HTERT RPE-1 (cell line): ENCODE measurements around the gene SHOX.
"Not testable (repeated sequence)": the region's sequence is repeated elsewhere in the genome, so short reads cannot be mapped to it uniquely, and the experiment has no call there.

ENCODE experiments used
- in situ Hi-C: fragments of 300-500 bp; cut with MboI; formaldehyde crosslinking; loops from 4 replicates; pipeline ENCODE4 v1.14.3; 2020; ENCODE audit warnings: low sequenced_read_pairs

The SHOX gene

GRCh38 chrX:630612-631496 is at the start of gene SHOX:
TSS of gene SHOX (plus strand) at chrX:630791. CDS start at chrX:630898, 107 bp downstream.
- in situ Hi-C loops, result no loop called here

GRCh38 chrX:581066-581465 is 49.5 kb upstream of the SHOX start:
- in situ Hi-C loops, result no loop called here

DNA sequence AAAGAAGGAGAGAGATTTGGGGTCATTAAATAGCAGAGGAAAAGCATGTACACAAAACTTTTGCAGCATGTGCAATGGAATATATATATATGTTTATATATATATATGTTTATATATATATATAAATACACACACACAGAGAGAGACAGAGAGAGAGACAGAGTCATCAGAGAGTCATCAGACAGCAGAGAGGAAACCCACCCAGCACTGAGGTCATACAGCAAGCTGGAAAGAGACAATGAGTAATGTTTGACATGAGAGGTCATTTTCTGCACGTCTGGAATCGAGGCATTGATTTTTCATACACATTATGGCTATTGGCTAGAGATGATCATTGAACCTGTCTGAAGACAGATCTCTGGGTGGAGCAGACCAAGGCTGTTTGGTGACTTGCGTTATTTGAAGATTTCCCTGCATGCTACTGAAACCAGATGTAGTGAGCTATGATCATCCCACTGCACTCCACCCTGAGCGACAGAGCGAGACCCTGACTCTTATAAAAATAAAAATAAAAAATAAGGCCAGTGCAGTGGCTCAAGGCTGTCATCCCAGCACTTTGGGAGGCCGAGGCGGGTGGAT is 48.8 kb upstream of the SHOX start:
- in situ Hi-C loops, result no loop called here

DNA sequence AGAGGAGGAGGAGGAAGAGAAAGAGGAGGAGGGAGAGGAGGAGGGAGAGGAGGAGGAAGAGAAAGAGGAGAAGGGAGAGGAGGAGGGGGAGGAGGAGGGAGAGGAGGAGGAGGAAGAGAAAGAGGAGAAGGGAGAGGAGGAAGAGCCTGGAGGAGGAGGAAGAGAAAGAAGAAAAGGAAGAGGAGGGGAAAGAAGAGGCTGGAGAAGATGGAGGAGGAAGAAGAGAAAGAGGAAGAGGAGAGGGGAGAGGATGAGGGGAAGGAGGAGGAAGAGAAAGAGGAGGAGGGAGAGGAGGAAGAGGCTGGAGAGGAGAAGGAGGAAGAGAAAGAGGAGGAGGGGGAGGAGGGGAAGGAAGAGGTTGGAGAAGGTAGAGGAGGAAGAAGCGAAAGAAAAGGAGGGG is 46.0 kb upstream of the SHOX start:
- in situ Hi-C loops, result no loop called here

DNA sequence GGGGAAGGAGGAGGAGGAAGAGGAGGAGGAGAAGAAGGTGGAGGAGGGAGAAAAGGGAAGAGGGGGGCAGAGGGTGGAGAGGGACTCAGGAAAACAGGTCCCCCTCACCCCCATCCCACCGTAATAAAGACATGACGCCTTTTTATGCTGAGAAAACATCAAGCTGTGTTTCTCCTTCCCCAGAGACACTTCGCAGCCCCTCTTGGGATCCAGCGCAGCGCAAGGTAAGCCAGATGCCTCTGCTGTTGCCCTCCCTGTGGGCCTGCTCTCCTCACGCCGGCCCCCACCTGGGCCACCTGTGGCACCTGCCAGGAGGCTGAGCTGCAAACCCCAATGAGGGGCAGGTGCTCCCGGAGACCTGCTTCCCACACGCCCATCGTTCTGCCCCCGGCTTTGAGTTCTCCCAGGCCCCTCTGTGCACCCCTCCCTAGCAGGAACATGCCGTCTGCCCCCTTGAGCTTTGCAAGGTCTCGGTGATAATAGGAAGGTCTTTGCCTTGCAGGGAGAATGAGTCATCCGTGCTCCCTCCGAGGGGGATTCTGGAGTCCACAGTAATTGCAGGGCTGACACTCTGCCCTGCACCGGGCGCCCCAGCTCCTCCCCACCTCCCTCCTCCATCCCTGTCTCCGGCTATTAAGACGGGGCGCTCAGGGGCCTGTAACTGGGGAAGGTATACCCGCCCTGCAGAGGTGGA is 45.3 kb upstream of the SHOX start:
- in situ Hi-C loops, result no loop called here

GRCh38 chrX:586351-586750 is 44.2 kb upstream of the SHOX start:
- in situ Hi-C loops, result no loop called here

GRCh38 chrX:589261-589660 is 41.3 kb upstream of the SHOX start:
- in situ Hi-C loops, result not testable (repeated sequence)

DNA sequence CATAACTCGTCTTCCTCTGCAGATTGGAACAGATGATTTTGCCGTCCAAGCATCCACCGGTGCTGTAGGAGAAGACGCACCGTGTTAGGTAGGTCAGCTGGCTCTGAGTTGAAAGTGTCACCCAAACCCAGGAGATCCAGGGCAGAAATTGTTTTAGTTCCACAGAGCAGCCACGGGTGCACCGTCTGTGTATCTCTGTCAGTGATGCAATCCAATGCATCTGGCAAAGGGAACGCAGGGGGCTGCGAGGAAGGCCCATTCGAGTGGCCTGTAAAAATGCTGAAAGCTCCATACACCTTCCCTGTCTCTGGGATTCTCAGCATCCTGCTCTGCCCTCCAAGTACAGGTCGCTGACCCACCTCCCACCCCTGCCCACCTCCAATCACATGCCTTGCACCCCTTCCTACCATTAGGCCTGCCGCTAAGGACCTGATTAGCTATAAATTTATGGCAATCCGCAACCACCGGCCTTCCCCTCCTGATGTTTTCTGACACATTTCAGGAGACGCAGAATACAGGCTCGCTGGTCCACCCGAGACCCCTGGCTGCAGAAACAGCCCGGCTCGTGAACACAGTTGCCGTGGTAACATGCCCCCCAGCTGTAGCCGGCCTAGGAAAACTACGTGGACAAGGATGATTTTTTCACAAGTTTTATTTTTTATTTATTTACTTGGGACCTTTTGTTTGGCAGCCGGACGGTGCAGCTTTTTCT is 39.7 kb upstream of the SHOX start:
- in situ Hi-C loops, result no loop called here

DNA sequence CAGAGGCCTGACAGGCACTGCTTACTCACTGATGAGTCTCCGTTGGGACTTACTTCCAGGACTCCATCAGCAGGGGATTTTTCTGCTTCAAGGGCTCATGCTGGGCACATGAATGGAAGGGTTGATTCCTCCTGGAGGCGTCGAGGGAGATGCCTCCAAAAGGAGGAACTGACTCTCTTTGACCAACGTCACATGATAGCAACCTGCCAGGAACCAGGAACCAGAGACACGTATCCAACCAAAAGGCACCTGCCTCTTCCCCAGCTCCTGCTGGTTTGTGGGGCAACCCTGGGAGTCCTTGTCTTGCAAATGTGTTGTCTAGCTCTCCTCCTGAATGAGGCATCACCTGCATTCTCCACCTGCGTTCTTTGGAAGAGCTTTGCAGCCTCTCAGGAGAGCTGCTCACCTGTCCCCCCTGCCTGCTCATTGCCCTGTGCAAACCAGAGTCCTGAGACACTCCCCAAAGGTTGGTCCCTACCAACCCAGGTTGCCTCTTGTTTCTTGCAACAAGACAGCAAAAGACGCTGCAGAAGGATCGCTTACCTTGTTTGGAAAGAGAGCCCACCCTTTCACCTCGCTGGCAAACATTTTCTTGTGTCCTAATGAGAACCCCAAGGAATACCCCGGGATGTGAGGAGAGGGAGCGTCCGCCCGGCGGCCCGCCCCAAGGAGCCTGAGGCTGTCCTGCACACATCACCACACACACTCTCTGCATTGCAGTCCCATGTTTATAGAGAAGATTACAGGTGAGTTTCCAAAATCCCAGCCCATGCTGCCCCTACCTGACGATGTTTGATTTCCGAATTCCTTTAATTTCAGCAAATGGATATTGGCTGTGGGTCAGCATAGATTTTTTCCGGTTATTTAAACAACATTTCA is 30.5 kb upstream of the SHOX start:
- in situ Hi-C loops, result no loop called here

DNA sequence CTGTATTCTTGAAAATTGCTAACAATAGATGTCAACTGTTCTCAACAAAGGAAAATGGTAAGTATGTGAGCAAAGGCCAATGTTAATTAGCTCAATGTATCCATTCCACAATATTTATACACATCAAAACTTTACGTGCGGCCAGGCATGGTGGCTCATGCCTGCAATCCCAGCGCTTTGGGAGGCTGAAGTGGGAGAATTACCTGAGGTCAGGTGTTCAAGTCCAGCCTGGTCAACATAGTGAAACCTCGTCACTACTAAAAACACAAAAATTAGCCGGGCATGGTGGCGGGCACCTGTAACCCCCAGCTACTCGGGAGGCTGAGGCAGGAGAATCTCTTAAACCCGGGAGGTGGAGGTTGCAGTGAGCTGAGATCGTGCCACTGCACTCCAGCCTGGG is 27.6 kb upstream of the SHOX start:
- in situ Hi-C loops, result not testable (repeated sequence)

DNA sequence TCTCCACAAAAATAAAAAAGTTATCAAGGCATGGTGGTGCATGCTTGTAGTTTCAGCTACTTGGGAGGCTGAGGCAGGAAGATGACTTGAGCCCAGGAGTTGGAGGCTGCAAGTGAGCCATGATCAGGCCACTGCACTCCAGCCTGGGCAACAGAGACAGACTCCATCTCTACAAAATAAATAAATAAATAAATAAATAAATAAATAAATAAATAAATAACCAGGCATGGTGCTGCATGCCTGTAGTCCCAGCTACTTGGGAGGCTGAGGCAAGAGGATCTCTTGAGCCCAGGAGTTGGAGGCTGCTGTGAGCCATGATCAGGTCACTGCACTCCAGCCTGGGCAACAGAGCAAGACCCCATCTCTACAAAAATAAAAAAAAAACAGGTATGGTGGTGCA is 26.0 kb upstream of the SHOX start:
- in situ Hi-C loops, result not testable (repeated sequence)

GRCh38 chrX:608088-608487 is 22.5 kb upstream of the SHOX start:
- in situ Hi-C loops, result not testable (repeated sequence)

DNA sequence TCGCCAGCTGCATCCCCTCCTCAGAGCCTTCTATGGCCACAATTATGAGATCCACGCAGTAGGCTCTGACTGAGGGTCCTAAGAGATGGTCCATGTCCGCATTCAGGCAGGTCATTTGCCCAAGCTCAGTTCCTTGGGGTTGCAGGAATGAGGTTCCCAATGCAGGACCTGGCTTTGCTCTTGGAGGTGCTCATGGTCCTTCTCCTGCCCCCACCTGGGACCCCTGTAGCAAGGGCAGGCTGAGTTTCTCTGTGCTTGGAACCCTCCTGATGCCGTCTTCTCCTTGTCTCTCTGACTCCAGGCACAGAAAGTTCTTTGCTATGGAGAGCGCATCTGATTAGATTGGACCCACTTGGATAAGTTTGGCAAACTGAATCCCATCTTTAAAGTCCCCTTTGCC is 16.5 kb upstream of the SHOX start:
- in situ Hi-C loops, result no loop called here

DNA sequence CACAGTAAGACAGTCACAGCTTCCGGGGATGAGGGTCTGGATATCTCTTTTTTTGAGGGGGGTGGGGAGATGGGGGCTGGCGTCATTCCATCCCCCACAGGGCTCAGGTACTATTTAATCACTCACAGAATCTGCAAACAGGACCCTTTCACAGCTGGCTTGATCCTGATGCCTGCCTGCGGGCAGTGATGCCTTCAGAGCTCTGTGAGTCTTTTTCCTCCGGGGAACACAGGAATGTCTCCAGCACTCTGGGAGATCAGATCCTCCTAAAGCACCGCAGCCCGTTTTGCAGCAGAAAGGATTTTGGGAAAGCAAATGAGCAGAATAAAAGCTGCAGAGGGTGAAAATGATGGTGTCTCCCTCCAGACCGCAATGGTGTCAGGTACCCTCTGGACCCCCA is 13.2 kb upstream of the SHOX start:
- in situ Hi-C loops, result no loop called here

DNA sequence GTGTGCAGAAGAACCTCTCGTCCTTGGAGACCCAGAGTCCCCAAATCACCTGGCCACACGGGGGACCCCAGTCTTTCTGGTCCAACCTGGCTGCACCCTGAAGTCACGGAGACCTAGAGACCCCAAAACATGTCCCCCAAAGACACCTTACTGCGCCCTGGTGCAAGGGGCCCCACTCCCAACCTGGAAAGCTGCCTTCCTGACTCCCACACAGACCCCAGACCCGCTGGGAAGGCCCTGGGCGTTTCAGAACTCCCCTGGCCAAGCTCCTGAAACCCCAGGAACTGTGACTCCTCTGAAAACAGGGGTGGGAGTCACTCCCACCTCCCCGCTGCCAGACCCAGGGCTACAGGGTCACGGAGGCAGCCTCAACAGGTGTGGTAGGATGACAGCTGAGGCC is 12.7 kb upstream of the SHOX start:
- in situ Hi-C loops, result no loop called here

- in situ Hi-C loops, result not testable (repeated sequence)
Measured at GRCh38 chrX:618304-618703, 12.3 kb upstream of the SHOX start.

DNA sequence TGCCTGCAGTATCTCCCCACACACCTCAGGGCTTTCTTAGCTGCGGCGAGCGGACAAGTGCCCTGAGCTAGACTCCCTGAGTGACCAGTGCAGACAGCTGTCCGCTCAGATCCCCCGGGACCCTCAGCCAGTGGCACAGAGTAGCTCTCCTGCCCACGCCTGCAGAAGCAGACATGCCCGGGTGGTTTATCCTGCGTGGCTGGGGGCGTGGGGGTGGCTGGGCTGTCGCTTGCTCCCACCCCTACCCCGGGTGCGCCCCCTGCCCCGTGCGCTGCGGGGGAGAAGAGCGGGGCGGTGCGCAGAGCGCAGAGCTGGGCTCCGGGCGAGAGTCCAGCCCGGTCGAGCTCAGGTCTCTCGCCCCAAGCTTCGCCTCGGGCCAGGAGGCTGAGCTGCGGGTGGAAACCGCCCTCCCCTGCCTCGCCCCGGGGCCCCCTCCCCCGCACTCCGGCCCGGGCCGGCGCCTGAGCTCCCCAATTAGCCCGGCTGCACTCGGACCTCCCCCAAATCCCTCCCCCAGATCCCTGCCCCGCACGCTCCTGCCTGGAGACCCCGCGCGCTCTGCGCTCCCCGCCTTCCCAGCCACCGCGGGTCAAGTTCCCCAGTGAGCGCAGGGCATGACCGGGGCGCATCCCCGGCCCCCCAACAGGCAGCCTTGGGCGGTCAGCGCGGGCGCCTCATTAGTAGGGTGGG is 11.7 kb upstream of the SHOX start:
- in situ Hi-C loops, result no loop called here

GRCh38 chrX:619451-619811 is 11.2 kb upstream of the SHOX start:
- in situ Hi-C loops, result no loop called here

DNA sequence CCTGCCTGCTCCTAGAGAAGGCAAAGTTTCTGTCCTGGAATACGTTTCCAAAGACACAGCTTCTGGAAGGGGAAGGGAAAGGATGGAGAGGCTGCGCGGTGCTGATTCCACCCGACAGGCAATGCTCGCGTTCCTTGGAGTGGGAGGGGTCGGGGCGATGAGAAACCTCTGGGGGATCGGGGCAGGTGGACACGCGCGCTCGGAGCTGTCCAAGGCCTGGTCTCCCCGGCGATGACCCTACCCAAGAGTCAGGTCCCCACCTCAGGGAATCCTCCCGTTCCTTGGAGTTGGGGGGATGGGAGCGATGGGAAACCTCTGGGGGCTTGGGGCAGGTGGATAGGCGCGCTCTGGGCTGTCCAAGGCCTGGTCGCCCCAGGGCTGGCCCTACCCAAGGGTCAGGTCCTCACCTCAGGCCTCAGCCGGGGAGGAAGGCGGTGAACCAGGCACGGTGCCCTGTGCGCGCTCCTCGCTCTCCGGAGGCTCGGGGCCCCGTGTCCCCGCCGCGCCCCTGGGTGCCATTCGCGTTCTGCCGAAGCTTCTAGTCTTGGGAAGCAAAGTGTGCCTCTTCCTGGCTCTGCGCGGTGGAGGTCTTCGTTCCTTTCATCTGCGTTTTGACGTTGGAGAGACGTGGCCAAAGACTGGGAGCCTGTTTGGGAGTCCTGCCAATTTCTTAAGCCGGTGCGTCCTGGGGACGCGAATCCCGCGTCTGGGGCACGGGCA is 10.6 kb upstream of the SHOX start:
- in situ Hi-C loops, result no loop called here
